HCT116 (cell line): ENCODE data around the gene SEMA6B. TPM values are rescaled to one million over a fixed set of nuclear protein-coding genes. Genes with fewer than 3 reads are reported as not detected.

Experiments used
- ATAC-seq: fragments of 200-7000 bp; cut with Tn5 transposase; 2 replicates; pipeline ENCODE4 v1.9.1; 2020; ENCODE audit warnings: mild to moderate bottlenecking, moderate library complexity
- BruUV-seq: library from RNA; stranded (reverse); fragments of 400-500 nt; replicated peaks from 2 replicates; lab custom pipeline; 2021; lab: Mats Ljungman, UMichigan
- CTCF ChIA-PET: fragments of 300-600 bp; sonication (Branson Sonifier 250); formaldehyde crosslinking; loops from one replicate; lab custom pipeline; 2021; ENCODE audit warnings: antibody characterized with exemption; lab: Charles Lee
- POLR2A ChIA-PET: fragments of 300-600, 350-600 bp; sonication (Branson Sonifier 250); formaldehyde crosslinking; loops from one replicate; lab custom pipeline; 2021; ENCODE audit warnings: antibody characterized with exemption; lab: Charles Lee
- RAD21 ChIA-PET, 2 experiments: fragments of 300-600 bp; sonication (Branson Sonifier 250); formaldehyde crosslinking; loops; one replicate each; lab custom pipeline; 2023; ENCODE audit warnings: low total read pairs in 2 of 2; ENCODE audit not compliant: uncharacterized antibody in 2 of 2, unreplicated experiment in 2 of 2, low non-redundant PET in 1 of 2; lab: Charles Lee
- DNase-seq: peaks from one replicate; pipeline ENCODE4 v3.0.0-alpha.2; 2010; ENCODE audit warnings: low read depth, low spot score
- H2AFZ ChIP-seq: fragments of 200-600 bp; shearing (Covaris generic), sonication (generic); 2 replicates; pipeline ENCODE4 v1.6.1; 2017; ENCODE audit warnings: low read depth, mixed run types, mixed read lengths, antibody characterized with exemption, low read length; ENCODE audit not compliant: poor library complexity, severe bottlenecking
- H3K27ac ChIP-seq: 2 replicates; pipeline ENCODE4 v1.5.1; 2012; ENCODE audit warnings: low read depth, low read length
- H3K27me3 ChIP-seq: fragments of 200-600 bp; sonication (generic); 2 replicates; pipeline ENCODE4 v1.6.1; 2016; ENCODE audit warnings: mixed run types, low read length, mixed read lengths; ENCODE audit not compliant: insufficient read depth
- H3K36me3 ChIP-seq, 2 experiments: fragments of 200-500 bp in 1 of 2; fragments of 200-600 bp in 1 of 2; sonication (Bioruptor generic) in 1 of 2; sonication (generic) in 1 of 2; 2 replicates each; pipeline versions ENCODE4 v1.5.1 to v1.6.1; 2014 to 2016; ENCODE audit warnings: low read length in 2 of 2, inconsistent platforms in 1 of 2, mixed read lengths in 1 of 2, mixed run types in 1 of 2; ENCODE audit not compliant: insufficient read depth in 2 of 2, control insufficient read depth in 1 of 2
- H3K4me1 ChIP-seq, 2 experiments: fragments of 200-600 bp in 1 of 2; sonication (generic) in 1 of 2; 2 replicates each; pipeline versions ENCODE4 v1.5.1 to v1.6.1; 2012 to 2017; ENCODE audit warnings: low read length in 2 of 2, inconsistent platforms in 1 of 2, mild to moderate bottlenecking in 1 of 2, mixed read lengths in 1 of 2, mixed run types in 1 of 2, moderate library complexity in 1 of 2; ENCODE audit not compliant: insufficient read depth in 2 of 2, control insufficient read depth in 1 of 2
- H3K4me2 ChIP-seq: fragments of 200-600 bp; sonication (generic); 2 replicates; pipeline ENCODE4 v1.6.1; 2017; ENCODE audit warnings: mixed run types, low read length, mixed read lengths
- H3K4me3 ChIP-seq, 2 experiments: fragments of 200-600 bp in 1 of 2; sonication (generic) in 1 of 2; replicated peaks in 1 of 2; 2 replicates each; pipeline ENCODE4 v1.5.1; 2011 to 2016; ENCODE audit warnings: low read length in 2 of 2, control low read depth in 1 of 2, low read depth in 1 of 2, mild to moderate bottlenecking in 1 of 2, mixed read lengths in 1 of 2, mixed run types in 1 of 2
- H3K79me2 ChIP-seq: fragments of 200-600 bp; sonication (generic); 2 replicates; pipeline ENCODE4 v1.6.1; 2017; ENCODE audit warnings: mild to moderate bottlenecking, mixed run types, low read length, moderate library complexity, mixed read lengths; ENCODE audit not compliant: insufficient read depth
- H3K9ac ChIP-seq: fragments of 200-600 bp; sonication (generic); 2 replicates; pipeline ENCODE4 v1.6.1; 2016; ENCODE audit warnings: low read length, mixed read lengths
- H3K9me2 ChIP-seq: fragments of 200-600 bp; sonication (generic), shearing (Covaris generic); 2 replicates; pipeline ENCODE4 v1.6.1; 2017; ENCODE audit warnings: mixed run types, mild to moderate bottlenecking, moderate library complexity; ENCODE audit not compliant: insufficient read depth
- H3K9me3 ChIP-seq, 2 experiments: fragments of 200-500 bp in 1 of 2; fragments of 200-600 bp in 1 of 2; sonication (Bioruptor generic) in 1 of 2; sonication (generic) in 1 of 2; 2 replicates each; pipeline ENCODE4 v1.6.1; 2014 to 2017; ENCODE audit warnings: low read length in 2 of 2, mixed read lengths in 2 of 2, inconsistent platforms in 1 of 2, low read depth in 1 of 2, mild to moderate bottlenecking in 1 of 2, mixed run types in 1 of 2, moderate library complexity in 1 of 2; ENCODE audit not compliant: control insufficient read depth in 1 of 2, insufficient read depth in 1 of 2
- H4K20me1 ChIP-seq: fragments of 200-600 bp; sonication (generic), shearing (Covaris generic); 2 replicates; pipeline ENCODE4 v1.6.1; 2017; ENCODE audit warnings: mixed run types, mild to moderate bottlenecking, moderate library complexity; ENCODE audit not compliant: insufficient read depth
- CBX3 ChIP-seq: IDR thresholded peaks from 2 replicates; pipeline ENCODE4 v1.6.1; 2012; ENCODE audit warnings: low read depth
- EGR1 ChIP-seq: IDR thresholded peaks from 2 replicates; pipeline ENCODE4 v1.6.1; 2012; ENCODE audit warnings: low read depth
- ELF1 ChIP-seq: IDR thresholded peaks from 2 replicates; pipeline ENCODE4 v1.6.1; 2012; ENCODE audit warnings: low read depth, borderline replicate concordance
- EZH2 ChIP-seq: fragments of 200-600 bp; sonication (generic); IDR thresholded peaks from 2 replicates; pipeline ENCODE4 v1.6.1; 2017; ENCODE audit warnings: antibody characterized with exemption, mixed run types
- FOSL1 ChIP-seq: IDR thresholded peaks from 2 replicates; pipeline ENCODE4 v1.6.1; 2012; ENCODE audit warnings: low read depth
- POLR2AphosphoS5 ChIP-seq: IDR thresholded peaks from 2 replicates; pipeline ENCODE4 v1.6.1; 2011; ENCODE audit warnings: mild to moderate bottlenecking, low read depth, low read length, moderate library complexity
- RAD21 ChIP-seq: IDR thresholded peaks from 2 replicates; pipeline ENCODE4 v1.6.1; 2012; ENCODE audit warnings: low read depth, mild to moderate bottlenecking
- SIN3A ChIP-seq: IDR thresholded peaks from 2 replicates; pipeline ENCODE4 v1.6.1; 2012; ENCODE audit warnings: low read depth
- SRF ChIP-seq: IDR thresholded peaks from 2 replicates; pipeline ENCODE4 v1.6.1; 2012; ENCODE audit warnings: low read depth
- ZNF274 ChIP-seq: fragments of 200-500 bp; sonication (Bioruptor generic); IDR thresholded peaks from 2 replicates; pipeline ENCODE4 v1.6.1; 2014; ENCODE audit warnings: mild to moderate bottlenecking, low read depth, low read length, inconsistent platforms
- intact Hi-C: fragments of 100-400 bp; cut with micrococcal nuclease; formaldehyde crosslinking; loops from 2 replicates; pipeline ENCODE4 v1.10.0; 2022
- total RNA-seq: library from RNA; stranded (reverse); gene quantifications from one replicate; pipeline ENCODE4 v1.2.1, GENCODE V29; 2021; ENCODE audit not compliant: unreplicated experiment
- TF ChIP-seq, protein P1 (sequence below): IDR thresholded peaks from 2 replicates; pipeline ENCODE4 v1.6.1; 2012; ENCODE audit warnings: low read depth

Gene SEMA6B
- total RNA-seq, 1 experiment from 2014 or later, result 58.4 TPM

GRCh38 chr19:4499855-4500254 lies 59.6 kb downstream of the SEMA6B start:
- Histone ChIP-seq H3K4me3 (no peak overlapping the region), H2AFZ (no peak overlapping the region), H3K27me3 (no peaks in the 10 kb centered on the region), H3K9me3 (no peaks in the 10 kb centered on the region), H3K9ac (no peak overlapping the region), H3K79me2 (no peaks in the 10 kb centered on the region), H3K4me1 (peaks cover 0 to 3% of the 10 kb centered on the region in 2 experiments; a peak in 2 of 4 replicates), H3K9me2 (no peaks in the 10 kb centered on the region), H3K27ac (no peak overlapping the region), H4K20me1 (no peaks in the 10 kb centered on the region), H3K4me2 (no peak overlapping the region), H3K36me3 (peaks cover 0 to 15% of the 10 kb centered on the region in 2 experiments; a peak in 2 of 4 replicates)
- ChIA-PET POLR2A (no interaction called here), RAD21 (no interaction called here), CTCF (no interaction called here)
- BruUV-seq, result no TSS peak
- intact Hi-C loops, result no loop called here
- DNase-seq, result no peak
- no peak for ATAC-seq
- TF ChIP-seq SIN3A (no peak), ELF1 (no peak)

DNA sequence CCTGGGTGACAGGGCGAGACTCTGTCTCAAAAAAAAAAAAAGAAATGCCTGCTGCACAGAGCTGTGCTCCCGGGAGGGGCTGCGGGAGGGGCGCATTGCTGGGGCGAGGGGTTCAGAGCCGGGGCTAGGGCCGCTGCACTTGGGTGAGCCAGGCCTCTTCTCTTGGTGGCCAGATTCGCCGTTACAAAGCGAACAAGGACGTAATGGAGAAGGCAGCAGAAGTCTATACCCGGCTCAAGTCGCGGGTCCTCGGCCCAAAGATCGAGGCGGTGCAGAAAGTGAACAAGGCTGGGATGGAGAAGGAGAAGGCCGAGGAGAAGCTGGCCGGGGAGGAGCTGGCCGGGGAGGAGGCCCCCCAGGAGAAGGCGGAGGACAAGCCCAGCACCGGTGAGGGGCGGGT lies 60.2 kb downstream of the SEMA6B start:
- H3K9me2 ChIP-seq, result no peaks in the 10 kb centered on the region
- ChIA-PET CTCF (no interaction called here), RAD21 (no interaction called here), POLR2A (no interaction called here)
- ATAC-seq, result no peak
- H4K20me1 ChIP-seq, result no peaks in the 10 kb centered on the region
- intact Hi-C loops, result no loop called here
- peaks cover 0 to 3% of the 10 kb centered on the region in 2 experiments; a peak in 2 of 4 replicates for H3K4me1 ChIP-seq
- no TSS peak for BruUV-seq
- no peak overlapping the region for H3K9ac ChIP-seq
- TF ChIP-seq CBX3 (no peak), SRF (no peak), EZH2 (no peak), SIN3A (no peak), FOSL1 (no peak), ZNF274 (no peak), POLR2AphosphoS5 (no peak), EGR1 (no peak), RAD21 (no peak)
- TF ChIP-seq, protein P1, sequence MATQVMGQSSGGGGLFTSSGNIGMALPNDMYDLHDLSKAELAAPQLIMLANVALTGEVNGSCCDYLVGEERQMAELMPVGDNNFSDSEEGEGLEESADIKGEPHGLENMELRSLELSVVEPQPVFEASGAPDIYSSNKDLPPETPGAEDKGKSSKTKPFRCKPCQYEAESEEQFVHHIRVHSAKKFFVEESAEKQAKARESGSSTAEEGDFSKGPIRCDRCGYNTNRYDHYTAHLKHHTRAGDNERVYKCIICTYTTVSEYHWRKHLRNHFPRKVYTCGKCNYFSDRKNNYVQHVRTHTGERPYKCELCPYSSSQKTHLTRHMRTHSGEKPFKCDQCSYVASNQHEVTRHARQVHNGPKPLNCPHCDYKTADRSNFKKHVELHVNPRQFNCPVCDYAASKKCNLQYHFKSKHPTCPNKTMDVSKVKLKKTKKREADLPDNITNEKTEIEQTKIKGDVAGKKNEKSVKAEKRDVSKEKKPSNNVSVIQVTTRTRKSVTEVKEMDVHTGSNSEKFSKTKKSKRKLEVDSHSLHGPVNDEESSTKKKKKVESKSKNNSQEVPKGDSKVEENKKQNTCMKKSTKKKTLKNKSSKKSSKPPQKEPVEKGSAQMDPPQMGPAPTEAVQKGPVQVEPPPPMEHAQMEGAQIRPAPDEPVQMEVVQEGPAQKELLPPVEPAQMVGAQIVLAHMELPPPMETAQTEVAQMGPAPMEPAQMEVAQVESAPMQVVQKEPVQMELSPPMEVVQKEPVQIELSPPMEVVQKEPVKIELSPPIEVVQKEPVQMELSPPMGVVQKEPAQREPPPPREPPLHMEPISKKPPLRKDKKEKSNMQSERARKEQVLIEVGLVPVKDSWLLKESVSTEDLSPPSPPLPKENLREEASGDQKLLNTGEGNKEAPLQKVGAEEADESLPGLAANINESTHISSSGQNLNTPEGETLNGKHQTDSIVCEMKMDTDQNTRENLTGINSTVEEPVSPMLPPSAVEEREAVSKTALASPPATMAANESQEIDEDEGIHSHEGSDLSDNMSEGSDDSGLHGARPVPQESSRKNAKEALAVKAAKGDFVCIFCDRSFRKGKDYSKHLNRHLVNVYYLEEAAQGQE, result no peak
- H3K79me2 ChIP-seq, result no peaks in the 10 kb centered on the region
- H2AFZ ChIP-seq, result no peak overlapping the region
- H3K9me3 ChIP-seq, result no peaks in the 10 kb centered on the region
- H3K27ac ChIP-seq, result no peak overlapping the region
- no peak overlapping the region for H3K4me2 ChIP-seq
- no peak for DNase-seq
- no peaks in the 10 kb centered on the region for H3K27me3 ChIP-seq
- peaks cover 0 to 15% of the 10 kb centered on the region in 2 experiments; a peak in 2 of 4 replicates for H3K36me3 ChIP-seq
- H3K4me3 ChIP-seq, result no peak overlapping the region
